Measurements from ENCODE around the gene IFRD2.
A peak's percentile ranks its signal among the peaks of the same experiment; 100 is the strongest.

The IFRD2 gene

GRCh38 chr3:50276762-50277101 lies 15.5 kb downstream of the IFRD2 start:
- no peak for TF ChIP-seq CTCF (conservative IDR thresholded peaks at IDR 0.05)
- no peak for TF ChIP-seq ZFX (IDR thresholded peaks at IDR 0.05)
- no peak overlapping the region for H3K27ac ChIP-seq

- H3K27ac ChIP-seq: no peak overlapping the region
- TF ChIP-seq ZFX (IDR thresholded peaks at IDR 0.05): no peak
- no peak for TF ChIP-seq CTCF (conservative IDR thresholded peaks at IDR 0.05)
These were observed 16.1 kb downstream of the IFRD2 start for GRCh38 chr3:50275996-50276761.

- H3K27ac ChIP-seq: no peak overlapping the region
- TF ChIP-seq CTCF (conservative IDR thresholded peaks at IDR 0.05) (no peak), ZFX (IDR thresholded peaks at IDR 0.05) (no peak)
These were observed 16.9 kb downstream of the IFRD2 start for GRCh38 chr3:50275141-50275995.

- H3K27ac ChIP-seq: no peak overlapping the region
- TF ChIP-seq ZFX (IDR thresholded peaks at IDR 0.05): no peak
- peak; percentile 83 for TF ChIP-seq CTCF (conservative IDR thresholded peaks at IDR 0.05)
These were observed 17.7 kb downstream of the IFRD2 start for GRCh38 chr3:50274371-50275104.

- TF ChIP-seq CTCF (conservative IDR thresholded peaks at IDR 0.05): no peak
- no peak for TF ChIP-seq ZFX (IDR thresholded peaks at IDR 0.05)
These were observed 18.6 kb downstream of the IFRD2 start for GRCh38 chr3:50273689-50274065.

GRCh38 chr3:50272911-50273688 lies 19.1 kb downstream of the IFRD2 start:
- peak overlapping the region; percentile 23 for H3K27ac ChIP-seq
- TF ChIP-seq CTCF (conservative IDR thresholded peaks at IDR 0.05) (peak; percentile 87), ZFX (IDR thresholded peaks at IDR 0.05) (no peak)

More at GRCh38 chr3:50273689-50274065, 18.6 kb downstream of the IFRD2 start:
- no peak overlapping the region for H3K27ac ChIP-seq

- peak overlapping the region; percentile 41 for H3K27ac ChIP-seq
These were observed 19.7 kb downstream of the IFRD2 start for GRCh38 chr3:50272538-50272910.
